Left lobe of liver (tissue), 2 donors: ENCODE results near the gene TMEM234. TPM values are rescaled to one million over a fixed set of nuclear protein-coding genes. Genes with fewer than 3 reads are reported as not detected.

ENCODE experiments used
- ATAC-seq: fragments of 200-7000 bp; cut with Tn5 transposase; one replicate; pipeline ENCODE4 v1.9.1; 2020; ENCODE audit warnings: mild to moderate bottlenecking, moderate library complexity
- DNase-seq: peaks from one replicate; pipeline ENCODE4 v3.0.0-alpha.2; 2020; ENCODE audit warnings: low spot score
- total RNA-seq: library from RNA; stranded (reverse); gene quantifications from one replicate; pipeline ENCODE4 v1.2.1, GENCODE V29; 2021
- donor health status: DM: no; HTN: no; CAD: no; lungs with moderate emphysema.
- donor health status: DM: no; HTN: yes; CAD: no.

Gene TMEM234
- total RNA-seq, 1 donor from 2014 or later = 4.8 TPM

DNA sequence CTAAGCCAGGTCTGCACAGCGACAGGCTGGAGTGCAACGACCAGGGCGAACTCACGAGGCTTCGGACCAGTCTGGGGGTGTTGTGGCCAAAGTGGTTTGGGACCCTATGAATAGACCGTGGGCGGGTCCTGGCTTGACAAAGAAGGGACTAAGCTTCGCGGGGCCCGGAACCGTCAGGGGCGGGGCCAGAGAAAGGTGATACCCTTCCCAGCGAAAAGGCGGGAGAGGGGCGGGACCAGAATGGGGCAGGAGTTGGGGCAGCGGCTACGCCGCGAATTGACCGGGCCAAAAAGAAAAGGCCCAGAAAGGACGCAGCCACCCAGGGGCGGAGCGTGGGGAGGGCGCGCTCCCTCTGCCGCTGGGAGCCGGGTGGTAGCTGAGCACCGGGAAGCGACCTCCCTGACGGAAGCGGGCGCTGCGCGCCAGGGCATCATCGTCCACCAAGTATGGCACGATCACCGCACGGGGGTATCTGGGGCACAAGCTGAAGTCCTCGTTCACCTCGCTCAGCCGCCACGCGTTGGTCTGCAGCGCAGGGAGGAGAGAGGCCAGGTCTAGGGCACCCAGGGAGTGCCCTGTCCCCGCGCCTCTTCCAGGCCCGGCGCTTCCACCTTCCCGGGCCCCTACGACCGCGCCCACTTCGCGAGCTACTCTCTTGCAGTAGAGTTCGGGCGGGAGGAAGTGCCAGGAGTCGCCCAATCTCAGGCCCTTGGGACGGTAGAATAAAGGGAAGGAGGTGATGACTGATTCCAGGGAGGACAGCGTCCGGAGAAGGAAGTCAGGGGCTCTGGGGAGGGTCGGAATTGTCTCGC, 18.2 kb upstream of the TMEM234 start:
- peak; percentile 82 for ATAC-seq

DNA sequence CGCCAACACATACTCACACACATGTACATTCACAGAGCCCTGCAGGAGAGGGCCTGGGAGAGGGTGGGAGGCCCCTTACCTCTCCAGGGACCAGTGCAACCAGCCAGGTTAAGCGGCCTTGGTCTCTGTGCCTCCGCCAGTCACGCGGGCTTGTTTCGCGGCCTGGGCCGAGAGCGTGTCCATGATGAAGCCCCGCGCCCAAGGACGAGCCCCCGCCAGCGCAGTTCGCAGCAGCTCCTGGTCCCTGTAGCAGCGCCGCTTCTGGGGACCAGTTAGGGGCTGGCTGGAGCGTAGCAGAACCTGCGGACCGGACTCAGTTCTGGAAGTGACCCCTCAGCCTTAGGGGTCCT, 17.6 kb upstream of the TMEM234 start:
- ATAC-seq = no peak

More for the DNA sequence above, 18.2 kb upstream of the TMEM234 start:
- DNase-seq = peak; percentile 61

DNA sequence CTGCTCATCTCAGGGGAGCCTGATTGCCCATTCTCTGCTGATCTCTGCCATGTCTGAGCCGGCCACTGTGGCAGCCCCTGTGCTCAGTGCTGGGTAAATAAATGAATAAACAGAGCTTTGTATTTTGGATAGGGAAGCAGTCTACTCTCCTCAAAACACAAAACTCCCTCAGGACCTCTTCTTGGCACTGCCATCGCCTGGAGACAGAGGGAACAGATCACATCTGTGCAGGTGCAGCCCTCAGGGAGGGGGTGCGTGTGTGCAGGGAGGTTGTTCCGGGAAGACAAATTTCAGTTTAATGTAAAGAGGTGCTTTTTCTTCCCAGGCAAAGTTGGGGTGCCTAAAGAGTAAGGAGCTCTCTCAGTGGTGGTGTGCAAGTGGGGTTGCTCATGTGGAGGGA, 17.2 kb upstream of the TMEM234 start:
- DNase-seq (no peak), ATAC-seq (no peak)

More for the DNA sequence above, 17.6 kb upstream of the TMEM234 start:
- no peak for DNase-seq

DNA sequence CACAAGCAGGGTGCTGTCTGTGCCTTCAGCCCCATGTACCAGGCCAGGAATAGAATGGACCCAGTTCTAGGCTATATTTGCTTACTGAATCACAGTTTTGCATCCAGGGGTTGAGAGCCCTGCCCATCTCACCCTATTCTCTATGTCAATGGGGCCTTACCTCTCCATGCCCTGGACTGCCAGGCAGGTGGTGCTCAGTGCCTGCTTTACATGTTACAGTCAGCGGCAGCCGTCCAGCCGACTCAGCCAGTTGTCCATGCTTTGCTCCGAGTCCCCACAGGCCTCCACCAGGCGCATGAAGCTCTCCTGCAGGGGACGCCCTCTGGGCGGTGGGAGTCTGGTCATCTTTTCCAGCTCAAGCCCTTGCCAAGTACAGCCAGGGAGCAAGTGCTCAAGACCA, 12.6 kb upstream of the TMEM234 start:
- DNase-seq (no peak), ATAC-seq (peak; percentile 62)

DNA sequence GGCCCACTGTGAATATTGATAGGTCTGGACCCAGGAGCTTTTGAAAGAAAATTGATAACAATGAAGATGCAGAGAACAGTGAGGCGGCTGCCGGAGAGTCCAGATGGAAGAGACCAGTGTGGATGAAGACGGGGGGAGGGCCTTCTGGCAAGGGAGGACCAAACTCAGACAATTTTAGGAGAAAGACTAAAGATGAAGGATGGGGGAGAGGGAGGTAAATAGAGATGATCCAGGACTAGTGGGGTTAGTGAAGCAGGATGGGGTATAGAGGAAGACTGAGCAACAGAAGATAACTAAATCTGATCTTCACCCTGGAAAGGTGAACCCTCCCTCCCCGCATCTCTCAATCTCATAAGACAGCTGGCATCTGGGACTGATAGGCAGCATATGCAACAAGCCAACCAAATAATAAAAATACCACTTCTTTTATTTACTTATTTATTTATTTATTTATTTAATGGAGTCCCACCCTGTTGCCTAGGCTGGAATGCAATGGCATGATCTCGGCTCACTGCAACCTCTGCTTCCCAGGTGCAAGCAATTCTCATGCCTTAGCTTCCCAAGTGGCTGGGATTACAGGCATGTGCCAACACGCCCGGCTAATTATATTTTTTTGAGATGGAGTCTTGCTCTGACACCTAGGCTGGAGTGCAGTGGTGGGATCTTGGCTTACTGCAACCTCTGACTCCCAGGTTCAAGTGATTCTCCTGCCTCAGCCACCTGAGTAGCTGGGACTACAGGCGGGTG, 10.6 kb upstream of the TMEM234 start:
- no peak for DNase-seq
- ATAC-seq = no peak

DNA sequence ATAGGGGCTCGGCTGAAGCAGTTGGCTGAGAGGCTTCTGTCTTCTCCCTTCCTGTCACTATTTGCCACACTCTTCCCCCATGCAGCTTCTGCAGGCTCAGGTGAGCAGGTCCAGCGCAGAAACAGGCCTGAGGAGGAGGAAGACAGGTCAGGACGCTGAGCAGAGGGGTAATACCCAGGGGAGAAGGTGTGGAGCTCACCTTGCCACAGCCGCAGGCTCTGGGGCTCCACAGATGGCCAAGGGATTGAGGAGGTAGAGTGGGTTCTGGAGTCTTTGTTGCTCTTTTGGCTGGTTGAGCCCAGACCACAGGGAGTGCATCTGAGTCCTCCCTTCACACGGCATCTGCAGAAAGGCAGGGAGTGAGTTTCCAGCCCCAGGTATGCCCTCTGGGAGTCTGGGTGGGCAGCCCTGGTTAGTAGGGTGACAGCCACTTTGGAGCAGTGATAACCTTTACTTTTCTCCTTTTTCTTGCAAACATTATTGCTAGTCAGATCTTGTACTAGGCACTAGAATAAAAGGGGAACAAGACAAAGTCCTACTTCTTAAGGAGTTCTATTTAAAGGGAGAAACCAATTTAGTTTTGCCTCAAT, 9.8 kb upstream of the TMEM234 start:
- no peak for ATAC-seq
- no peak for DNase-seq

DNA sequence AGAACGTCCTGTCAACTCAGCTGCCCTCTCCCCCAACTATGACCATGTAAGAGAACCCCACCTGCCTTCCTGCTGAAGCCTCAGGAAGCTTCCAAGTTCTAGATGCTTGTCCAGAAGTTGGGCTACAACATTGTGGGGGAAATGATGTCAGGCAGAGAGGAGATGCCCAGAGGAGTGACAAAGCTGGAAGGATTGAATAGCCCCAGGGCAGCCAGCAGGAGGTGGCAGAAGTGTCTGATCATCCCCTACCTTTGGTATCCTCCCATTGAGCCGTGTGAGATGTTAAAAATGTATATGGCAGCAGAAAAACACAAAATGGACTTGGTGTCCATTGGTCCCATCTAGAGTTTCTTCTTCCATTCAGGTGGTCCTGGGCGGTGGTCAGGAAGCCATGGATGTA, 6.6 kb upstream of the TMEM234 start:
- no peak for ATAC-seq
- DNase-seq = no peak

DNA sequence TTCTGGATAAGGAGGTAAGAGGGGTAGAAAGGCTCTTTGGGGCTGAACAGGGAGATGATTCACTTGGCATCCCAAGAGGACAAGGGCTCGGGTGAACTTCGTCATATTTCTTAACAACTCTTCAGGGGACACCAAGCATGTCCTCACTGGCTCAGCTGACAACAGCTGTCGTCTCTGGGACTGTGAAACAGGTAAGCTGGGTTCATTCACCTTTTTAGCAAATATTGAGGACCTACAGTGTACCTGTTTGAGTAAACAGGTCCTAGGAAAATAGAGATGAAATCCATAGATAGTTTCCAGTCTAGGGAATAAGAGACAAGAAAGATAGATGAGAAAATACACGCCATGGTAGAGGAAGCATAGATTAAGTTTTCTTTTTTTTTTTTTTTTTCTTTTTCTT, 2.1 kb upstream of the TMEM234 start:
- no peak for DNase-seq
- peak; percentile 62 for ATAC-seq

DNA sequence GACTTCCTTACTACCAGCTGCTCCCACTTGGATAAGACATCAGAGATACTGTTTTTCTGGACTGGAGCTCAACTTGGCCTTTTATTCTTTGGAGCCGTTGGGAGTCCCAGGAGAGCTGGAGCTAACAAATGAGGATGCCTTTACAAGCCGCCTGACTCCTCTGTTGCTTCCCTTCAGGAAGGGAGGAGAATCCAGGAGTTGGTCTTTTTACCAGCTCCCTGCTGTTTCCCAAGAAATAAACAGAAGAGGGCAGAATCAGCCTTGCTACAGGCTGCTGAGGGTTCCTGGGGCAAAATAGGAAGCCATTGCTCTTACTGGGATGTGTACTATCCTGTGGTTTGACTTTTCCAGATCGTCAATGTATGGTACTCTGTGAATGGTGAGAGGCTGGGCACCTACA, 1.5 kb upstream of the TMEM234 start:
- ATAC-seq (no peak), DNase-seq (no peak)

DNA sequence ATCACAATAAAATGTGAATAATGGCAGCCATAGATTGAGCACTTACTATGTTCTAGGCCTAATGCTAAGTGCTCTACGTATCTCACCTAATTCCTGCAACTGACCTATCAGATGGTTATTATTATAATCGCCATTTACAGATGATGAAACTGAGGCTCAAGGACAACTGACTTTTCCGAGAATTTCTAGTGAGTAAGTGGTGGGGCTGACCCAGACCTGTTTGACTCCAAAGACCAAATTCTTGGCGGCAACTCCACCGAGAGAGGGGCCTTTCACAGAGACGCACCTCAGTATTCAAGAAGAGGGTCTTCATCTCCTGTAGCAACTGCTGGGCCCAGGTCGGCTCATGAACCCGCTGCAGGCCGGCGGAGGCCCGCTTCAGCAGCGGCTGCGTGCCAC, 573 bp downstream of the TMEM234 start:
- no peak for DNase-seq
- ATAC-seq = no peak

DNA sequence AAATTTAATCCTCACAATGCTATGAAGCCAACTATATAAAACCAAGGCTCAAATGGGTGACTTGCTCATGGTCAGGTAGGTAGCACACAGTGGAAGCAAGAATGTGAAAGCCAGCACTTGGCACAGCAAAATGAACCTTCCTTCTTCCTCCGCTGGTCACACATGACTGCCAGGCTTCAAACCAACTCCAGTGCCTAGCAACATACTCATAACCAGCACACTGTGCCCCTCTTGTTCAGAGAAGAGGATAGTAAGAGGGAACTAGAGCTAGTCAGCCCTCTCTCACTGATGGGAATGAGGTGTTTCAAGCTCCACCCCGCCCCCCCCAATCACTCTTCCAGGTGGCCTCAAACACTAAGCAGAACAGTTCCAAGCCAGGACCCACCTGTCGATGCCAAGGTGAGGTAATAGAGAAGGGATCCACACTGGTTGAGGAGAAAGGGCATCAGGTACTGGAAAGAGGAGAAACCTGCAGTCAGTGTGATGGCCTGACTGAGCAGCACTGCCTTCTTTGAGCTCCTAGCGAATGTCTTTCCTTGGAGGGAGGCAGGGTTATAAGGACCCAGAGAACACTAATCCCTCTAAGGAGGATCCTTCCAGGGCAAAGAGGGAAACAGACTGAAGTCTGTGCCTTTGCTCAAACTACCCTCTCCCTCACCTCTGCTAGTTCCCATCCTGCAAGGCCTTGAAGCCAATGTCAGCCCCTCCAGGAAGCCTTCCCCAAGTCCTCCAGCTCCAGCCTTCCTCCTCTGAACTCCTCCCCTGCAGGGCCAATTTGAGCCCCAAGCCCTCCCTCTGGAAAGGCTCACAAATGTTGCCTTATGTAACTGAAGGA, 1.2 kb downstream of the TMEM234 start:
- ATAC-seq = no peak

DNA sequence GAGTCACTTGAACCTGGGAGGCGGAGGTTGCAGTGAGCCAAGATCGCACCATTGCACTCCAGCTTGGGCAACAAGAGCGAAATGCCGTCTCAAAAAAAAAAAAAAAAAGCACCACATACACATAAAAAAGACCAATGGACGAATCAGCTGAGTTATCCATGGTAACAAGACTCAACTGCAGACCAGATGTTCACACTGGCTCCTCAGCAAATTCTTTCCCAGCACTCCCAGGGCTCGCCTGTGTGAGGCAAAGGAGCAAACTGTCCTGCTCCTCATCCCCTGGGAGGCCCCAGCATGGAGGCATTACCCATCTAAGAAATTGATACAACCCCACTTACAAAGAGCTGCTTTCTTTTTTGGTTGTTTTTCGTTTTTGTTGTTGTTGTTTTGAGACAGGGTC, 3.1 kb downstream of the TMEM234 start:
- ATAC-seq (no peak), DNase-seq (no peak)

More for the DNA sequence above, 1.2 kb downstream of the TMEM234 start:
- DNase-seq = no peak

DNA sequence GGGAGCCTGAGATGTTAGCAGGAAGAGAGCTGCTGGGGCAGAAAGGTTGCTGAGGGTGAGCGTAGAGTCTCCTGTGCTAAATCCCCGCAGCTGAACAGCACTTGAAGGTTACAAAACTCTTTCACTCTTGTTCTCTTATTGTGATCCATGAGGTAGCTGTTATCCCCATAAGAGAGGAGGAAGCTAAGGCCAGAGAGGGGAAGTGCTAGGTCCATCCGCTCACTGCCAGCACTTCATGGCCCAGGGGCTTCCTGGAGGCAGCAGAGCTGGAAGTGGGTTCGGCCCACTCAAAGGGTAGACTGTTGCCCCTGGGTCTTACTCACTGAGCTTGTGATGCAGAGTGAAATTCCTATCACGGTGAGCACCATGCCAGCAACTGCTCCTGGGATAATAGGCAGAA, 5.6 kb downstream of the TMEM234 start:
- DNase-seq = no peak
- ATAC-seq = no peak

DNA sequence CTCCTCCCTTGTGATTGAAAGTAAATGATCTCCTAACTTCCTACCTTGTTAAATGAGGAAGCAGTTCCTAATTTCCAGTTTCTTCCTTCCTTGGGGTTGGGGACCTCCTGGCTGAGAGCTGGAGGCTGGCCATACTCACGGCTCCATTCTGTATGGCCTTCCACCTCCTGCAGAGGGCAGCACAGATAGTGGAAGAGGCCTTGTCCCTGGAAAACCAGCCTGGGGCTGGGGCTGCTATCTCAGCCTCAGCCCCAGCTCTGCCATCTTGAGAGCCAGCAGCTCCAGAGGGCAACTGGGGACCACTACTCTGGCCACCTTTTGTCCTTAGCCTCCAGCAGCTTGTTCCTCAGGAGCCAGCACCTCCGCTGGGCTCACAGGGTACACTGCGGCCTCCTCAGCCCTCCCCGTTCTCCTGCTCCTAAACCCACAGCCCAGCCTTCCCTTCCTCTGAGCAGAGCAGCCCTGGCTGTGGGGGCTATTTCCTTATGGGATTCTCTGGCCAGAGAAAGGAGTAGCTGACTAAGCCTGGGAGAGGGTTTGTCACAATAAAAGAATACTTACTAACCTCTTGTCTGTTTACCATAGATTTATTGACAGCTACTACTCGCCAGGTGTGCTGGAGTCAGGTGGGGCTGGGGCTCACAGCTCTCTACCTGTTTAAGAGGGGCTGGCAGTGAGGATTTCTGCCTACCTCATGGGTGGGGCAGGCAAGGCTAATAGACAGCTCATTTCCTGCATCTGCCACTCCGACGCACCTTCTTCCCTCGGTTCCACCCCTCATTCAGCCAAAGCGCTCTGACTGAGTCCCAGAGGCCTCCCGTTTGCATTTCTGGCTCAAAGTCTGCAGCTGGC, 6.3 kb downstream of the TMEM234 start:
- DNase-seq = peak; percentile 59
- peak; percentile 96 for ATAC-seq

DNA sequence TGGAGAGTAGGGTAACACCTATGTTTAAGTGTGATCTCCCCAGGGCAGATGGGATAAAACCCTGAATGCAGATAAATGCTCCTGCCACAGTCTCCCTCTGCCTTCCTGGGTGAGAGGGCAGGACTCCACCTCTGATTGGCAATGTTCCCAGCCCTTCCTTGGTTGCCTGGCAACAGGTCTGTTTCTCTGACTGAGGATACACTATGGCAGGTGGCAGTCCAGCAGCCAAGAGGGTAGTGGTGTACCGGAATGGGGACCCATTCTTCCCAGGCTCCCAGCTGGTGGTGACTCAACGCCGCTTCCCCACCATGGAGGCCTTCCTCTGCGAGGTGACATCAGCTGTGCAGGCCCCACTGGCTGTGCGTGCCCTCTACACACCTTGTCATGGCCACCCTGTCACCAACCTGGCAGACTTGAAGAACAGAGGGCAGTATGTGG, 13.2 kb downstream of the TMEM234 start, which contains the start of gene DCDC2B:
Gene DCDC2B, plus strand, starts transcription at position 199 of the 438 bp plus-strand sequence. Its CDS starts 5 bp downstream, at position 204.
- DNase-seq (no peak), ATAC-seq (no peak)

DNA sequence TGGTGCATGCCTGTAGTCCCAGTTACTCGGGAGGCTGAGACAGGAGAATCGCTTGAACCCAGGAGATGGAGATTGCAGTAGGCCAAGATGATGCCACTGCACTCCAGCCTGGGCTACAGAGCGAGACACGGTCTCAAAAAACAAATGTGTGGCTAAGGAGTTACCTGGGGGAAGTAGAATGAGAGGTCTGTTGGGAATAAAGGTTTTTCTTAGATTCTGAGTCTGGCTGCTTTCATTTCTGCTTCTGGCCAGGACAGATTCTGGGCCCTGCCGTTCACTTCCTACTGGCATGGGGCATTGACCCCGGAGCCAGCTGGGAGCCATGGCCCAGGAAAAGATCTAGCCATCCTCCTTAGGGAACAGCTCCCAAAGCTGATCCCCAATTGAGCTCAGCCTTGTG, 13.7 kb downstream of the TMEM234 start:
- ATAC-seq (no peak), DNase-seq (no peak)

DNA sequence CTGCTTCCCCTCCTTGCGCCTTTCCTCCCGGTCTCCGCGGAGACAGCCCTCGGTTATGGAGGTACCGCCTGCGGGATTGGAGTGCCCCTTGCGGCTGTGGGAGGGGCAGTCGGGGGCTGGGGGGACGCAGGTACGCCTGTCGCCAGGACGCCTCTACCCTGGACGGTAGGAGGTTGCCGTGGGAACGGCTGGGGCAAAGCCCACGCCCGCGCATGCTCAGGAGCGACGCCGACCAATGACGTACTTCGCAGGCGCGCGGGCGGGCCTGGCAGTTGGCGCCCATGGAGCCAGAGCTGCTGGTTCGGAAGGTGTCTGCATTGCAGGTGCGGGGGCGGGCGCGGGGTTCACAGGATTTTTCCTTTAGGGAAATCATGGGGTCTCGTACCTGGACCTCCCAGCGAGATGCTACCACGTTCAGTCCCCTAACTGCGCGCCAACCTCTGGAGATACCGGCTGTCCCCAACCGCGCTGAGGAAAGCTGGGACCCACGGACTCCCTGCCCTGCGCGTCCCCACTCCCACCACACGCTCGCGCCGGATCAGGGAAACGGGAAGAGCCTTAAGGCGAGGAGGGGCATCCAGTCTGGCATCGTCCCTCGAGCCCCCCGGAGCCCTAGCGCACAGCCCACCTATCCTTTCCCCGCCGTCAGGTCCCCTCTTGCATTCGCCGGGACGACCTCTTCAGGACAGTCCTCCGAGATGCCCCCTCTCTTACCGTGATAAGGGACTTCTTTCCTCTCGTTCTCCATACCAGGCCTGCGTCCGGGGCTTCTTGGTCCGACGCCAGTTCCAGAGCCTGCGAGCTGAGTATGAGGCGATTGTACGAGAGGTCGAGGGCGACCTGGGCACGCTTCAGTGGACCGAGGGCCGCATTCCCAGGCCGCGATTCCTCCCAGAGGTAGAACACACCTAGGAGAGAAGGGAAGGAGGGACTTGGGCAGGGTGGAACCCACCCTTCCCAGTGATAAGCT, 16.5 kb downstream of the TMEM234 start, which contains the start of gene IQCC:
Gene IQCC, plus strand, starts transcription at position 271 of the 970 bp plus-strand sequence. Its CDS starts 11 bp downstream, at position 282.
- DNase-seq (peak; percentile 91), ATAC-seq (peak; percentile 91)

DNA sequence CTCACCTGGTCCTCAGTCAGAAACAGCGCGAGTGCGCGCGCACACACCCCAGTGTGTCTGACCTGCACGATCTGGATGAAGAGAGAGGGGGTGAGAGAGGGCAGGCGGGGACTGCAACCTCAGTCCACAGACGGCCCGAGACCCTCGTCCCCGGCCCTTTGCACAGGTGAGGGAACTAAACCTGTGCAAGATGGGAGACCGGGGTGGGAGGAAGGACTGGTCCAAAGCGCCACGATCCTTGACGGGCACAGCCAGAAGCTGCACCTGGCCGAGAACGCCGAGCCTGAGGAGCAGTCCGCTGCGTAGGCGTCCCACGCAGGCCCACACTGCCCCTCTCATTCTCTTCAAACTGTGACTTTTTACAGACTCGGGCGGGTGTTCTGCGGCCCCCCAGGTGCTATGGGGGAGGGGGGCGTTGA, 17.2 kb downstream of the TMEM234 start:
- peak; percentile 26 for ATAC-seq
- no peak for DNase-seq
